ENCODE measurements around the gene SLC12A3.

SLC12A3 gene

DNA sequence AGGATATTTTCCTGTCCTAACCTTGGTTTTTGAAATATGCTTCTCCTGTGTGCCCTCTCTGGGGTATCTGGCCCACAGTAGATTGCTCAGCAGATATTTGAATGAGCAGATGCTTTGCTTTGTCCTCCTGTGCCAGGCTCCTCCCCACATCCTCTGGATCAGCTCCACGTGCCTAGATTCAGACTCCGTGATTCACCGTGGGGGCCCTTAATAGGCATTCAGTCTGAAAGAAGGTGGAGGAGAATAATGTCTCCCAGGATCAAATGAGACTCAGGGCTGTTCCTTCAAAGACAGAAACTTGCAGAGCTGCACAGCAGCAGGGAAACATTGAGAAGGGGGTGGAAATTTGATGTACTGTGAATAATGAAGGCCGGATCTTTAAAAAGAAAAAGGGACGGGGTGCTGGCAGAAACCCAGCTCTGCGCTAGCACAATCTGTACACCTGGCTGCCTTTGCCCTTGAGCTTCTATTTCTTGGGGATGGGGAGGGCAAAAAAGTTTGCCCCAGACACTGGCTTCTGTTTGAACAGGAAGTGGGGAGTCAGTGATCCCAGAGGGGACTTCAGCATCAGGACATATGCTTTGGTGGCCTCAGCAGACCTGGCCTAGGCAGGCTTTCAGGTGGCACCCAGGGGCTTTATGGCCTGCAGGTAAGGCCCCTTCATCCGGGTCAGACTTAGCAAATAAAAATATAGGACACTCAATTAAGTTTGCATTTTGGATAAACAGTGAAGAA, 15.9 kb upstream of the SLC12A3 start:
- TF ChIP-seq, protein P1, sequence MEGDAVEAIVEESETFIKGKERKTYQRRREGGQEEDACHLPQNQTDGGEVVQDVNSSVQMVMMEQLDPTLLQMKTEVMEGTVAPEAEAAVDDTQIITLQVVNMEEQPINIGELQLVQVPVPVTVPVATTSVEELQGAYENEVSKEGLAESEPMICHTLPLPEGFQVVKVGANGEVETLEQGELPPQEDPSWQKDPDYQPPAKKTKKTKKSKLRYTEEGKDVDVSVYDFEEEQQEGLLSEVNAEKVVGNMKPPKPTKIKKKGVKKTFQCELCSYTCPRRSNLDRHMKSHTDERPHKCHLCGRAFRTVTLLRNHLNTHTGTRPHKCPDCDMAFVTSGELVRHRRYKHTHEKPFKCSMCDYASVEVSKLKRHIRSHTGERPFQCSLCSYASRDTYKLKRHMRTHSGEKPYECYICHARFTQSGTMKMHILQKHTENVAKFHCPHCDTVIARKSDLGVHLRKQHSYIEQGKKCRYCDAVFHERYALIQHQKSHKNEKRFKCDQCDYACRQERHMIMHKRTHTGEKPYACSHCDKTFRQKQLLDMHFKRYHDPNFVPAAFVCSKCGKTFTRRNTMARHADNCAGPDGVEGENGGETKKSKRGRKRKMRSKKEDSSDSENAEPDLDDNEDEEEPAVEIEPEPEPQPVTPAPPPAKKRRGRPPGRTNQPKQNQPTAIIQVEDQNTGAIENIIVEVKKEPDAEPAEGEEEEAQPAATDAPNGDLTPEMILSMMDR (IDR thresholded peaks at IDR 0.05) = no peak
- H3K36me3 ChIP-seq (ENCODE audit: control insufficient read depth, insufficient read depth, low read length) = no peaks in the 10 kb centered on the region
- H2AFZ ChIP-seq = peak overlapping the region; percentile 80
- H3K27ac ChIP-seq = peak overlapping the region; percentile 91
- H3K9ac ChIP-seq = no peak overlapping the region
- H3K79me2 ChIP-seq = no peaks in the 10 kb centered on the region
- H3K27me3 ChIP-seq (ENCODE audit: control insufficient read depth, insufficient read depth, low read length) = no peaks in the 10 kb centered on the region
- H3K4me3 ChIP-seq (ENCODE audit: low read depth, low read length) = no peak overlapping the region
- H3K4me1 ChIP-seq = peaks cover 47% of the 10 kb centered on the region
- peak overlapping the region; percentile 53 for H3K4me2 ChIP-seq (ENCODE audit: low read length)
- H3K9me3 ChIP-seq (ENCODE audit: control insufficient read depth, low read length) = no peaks in the 10 kb centered on the region

DNA sequence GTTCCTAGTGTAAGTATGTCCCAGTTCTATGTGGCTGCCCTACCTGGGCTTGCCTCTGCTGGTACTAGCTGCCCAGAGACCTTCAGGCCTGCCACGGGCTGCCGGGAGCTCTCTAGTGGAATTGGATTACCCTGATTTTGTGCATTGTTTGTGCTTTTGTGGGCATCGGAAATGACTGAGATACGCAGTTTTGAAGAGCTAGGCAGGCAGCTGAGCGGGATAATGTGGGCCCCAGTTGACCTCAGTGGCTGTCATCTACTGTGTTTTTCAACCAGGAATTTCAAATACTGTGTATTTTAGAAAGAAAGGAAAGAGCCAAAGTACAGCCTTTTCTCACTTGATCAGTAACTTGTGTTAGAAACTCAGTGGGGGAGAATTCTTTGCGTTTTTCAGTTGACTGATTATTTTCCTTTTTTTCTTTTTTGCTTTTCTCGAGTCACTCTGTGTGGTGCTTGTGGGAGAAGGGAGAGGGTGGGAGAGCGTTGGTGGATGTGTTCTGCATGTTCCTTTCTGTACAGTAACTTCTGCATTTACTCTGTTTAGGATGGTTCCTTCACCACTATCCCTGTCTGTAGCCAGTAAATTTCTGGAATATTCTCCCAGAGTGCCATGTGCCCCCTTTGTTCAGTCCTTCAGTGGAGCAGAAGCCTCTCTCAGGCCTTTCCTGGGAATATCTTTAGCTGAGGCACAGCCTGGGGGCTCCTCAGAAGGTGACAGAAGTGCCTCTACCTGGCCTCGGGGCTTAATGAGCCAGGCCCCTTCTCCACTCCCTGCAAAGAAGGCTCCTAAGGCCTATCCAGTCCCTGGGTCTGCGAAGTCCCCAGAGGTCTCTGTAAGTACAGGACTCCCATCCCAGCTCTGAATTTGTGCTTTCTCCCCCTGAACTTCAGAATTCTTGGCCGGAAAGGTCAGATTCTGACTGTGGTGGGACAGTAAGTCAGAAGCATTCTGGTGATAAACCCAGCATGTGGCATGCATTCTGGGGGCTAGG, 15.0 kb upstream of the SLC12A3 start:
- Histone ChIP-seq H3K9me3 (ENCODE audit: control insufficient read depth, low read length) (no peaks in the 10 kb centered on the region), H3K9ac (no peak overlapping the region), H3K4me2 (ENCODE audit: low read length) (peak overlapping the region; percentile 53), H3K4me1 (peaks cover 47% of the 10 kb centered on the region), H3K27ac (peak overlapping the region; percentile 91), H3K36me3 (ENCODE audit: control insufficient read depth, insufficient read depth, low read length) (no peaks in the 10 kb centered on the region), H2AFZ (peak overlapping the region; percentile 80), H3K4me3 (ENCODE audit: low read depth, low read length) (no peak overlapping the region), H3K27me3 (ENCODE audit: control insufficient read depth, insufficient read depth, low read length) (no peaks in the 10 kb centered on the region), H3K79me2 (no peaks in the 10 kb centered on the region)
- TF ChIP-seq, protein P1 (IDR thresholded peaks at IDR 0.05) = no peak

DNA sequence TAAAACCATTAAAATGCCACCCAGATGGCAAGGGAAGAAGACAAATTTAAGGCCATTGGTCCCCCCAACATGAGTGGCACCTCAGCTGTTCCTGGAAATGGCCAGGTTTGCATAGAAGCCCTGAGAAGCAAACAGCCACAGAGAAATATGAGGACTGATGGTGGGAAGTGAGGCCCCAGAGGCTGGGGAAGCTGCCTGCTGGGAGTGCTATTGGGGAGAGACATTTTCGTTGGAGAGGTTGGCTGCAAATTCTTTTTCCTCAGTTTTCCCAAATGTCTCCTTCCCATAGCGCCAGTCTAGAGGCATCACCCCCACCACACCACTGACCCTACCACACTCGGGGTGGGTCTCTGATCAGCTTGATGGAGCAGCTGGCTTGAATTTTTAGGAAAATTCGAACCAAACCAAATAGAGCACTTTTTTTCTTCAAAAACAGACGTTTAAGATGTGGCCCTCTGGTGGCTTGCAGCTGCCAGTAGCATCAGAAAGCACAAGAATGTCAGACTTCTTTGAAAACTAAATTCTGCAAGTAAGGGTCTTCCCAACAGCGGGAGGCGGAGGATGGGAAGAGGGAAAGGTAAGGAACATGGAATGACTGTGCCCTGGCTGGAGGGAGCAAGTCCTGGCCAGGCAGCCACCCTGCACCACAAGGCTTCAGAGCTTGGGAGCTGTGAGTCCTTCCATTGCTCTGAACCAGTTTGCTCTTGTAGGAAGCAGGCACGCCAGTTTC, 13.2 kb upstream of the SLC12A3 start:
- Histone ChIP-seq H3K36me3 (ENCODE audit: control insufficient read depth, insufficient read depth, low read length) (no peaks in the 10 kb centered on the region), H2AFZ (peak overlapping the region; percentile 61), H3K4me1 (peaks cover 45% of the 10 kb centered on the region), H3K27me3 (ENCODE audit: control insufficient read depth, insufficient read depth, low read length) (no peaks in the 10 kb centered on the region), H3K27ac (no peak overlapping the region), H3K4me3 (ENCODE audit: low read depth, low read length) (no peak overlapping the region), H3K9ac (no peak overlapping the region), H3K9me3 (ENCODE audit: control insufficient read depth, low read length) (no peaks in the 10 kb centered on the region), H3K79me2 (no peaks in the 10 kb centered on the region), H3K4me2 (ENCODE audit: low read length) (no peak overlapping the region)
- TF ChIP-seq, protein P1 (IDR thresholded peaks at IDR 0.05) = peak; percentile 56

DNA sequence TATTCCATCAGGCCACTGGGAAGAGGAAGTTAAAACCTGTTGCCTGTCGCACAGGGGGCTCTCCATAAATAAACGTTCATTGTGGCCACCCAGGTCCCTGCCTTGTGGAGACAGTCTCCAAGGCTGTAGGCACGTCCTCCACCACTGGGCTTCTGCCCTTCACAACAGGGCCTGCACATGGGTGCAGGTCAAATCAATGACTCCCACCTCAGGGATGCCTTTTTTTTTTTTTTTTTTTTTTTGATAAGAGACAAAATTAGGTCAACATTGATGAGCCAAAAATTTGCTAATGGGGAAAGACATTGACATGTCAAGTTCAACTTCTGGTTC, 12.6 kb upstream of the SLC12A3 start:
- H3K4me1 ChIP-seq = peaks cover 40% of the 10 kb centered on the region

More for the DNA sequence above, 12.6 kb upstream of the SLC12A3 start:
- Histone ChIP-seq H3K27ac (no peak overlapping the region), H3K4me3 (ENCODE audit: low read depth, low read length) (no peak overlapping the region), H3K4me2 (ENCODE audit: low read length) (no peak overlapping the region), H3K27me3 (ENCODE audit: control insufficient read depth, insufficient read depth, low read length) (no peaks in the 10 kb centered on the region), H2AFZ (no peak overlapping the region), H3K9ac (no peak overlapping the region), H3K36me3 (ENCODE audit: control insufficient read depth, insufficient read depth, low read length) (no peaks in the 10 kb centered on the region), H3K79me2 (no peaks in the 10 kb centered on the region), H3K9me3 (ENCODE audit: control insufficient read depth, low read length) (no peaks in the 10 kb centered on the region)
- TF ChIP-seq, protein P1 (IDR thresholded peaks at IDR 0.05) = no peak

Measured in parathyroid adenoma (tissue), 2 donors.